Measurements from ENCODE around the gene MAP1A.
"Not testable (repeated sequence)": the region's sequence is repeated elsewhere in the genome, so short reads cannot be mapped to it uniquely, and the experiment has no call there.

MAP1A gene

DNA sequence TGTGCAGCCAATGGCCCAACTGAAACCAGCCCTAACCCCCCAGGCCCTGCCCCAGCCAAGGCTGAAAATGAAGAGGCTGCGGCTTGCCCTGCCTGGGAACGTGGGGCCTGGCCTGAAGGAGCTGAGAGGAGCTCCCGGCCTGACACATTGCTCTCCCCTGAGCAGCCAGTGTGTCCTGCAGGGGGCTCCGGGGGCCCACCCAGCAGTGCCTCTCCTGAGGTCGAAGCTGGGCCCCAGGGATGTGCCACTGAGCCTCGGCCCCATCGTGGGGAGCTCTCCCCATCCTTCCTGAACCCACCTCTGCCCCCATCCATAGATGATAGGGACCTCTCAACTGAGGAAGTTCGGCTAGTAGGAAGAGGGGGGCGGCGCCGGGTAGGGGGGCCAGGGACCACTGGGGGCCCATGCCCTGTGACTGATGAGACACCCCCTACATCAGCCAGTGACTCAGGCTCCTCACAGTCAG lies 11.2 kb downstream of the MAP1A start:
- DNase-seq (ENCODE audit: low read depth in 1 of 2, low spot score in 1 of 2), result no peak

DNA sequence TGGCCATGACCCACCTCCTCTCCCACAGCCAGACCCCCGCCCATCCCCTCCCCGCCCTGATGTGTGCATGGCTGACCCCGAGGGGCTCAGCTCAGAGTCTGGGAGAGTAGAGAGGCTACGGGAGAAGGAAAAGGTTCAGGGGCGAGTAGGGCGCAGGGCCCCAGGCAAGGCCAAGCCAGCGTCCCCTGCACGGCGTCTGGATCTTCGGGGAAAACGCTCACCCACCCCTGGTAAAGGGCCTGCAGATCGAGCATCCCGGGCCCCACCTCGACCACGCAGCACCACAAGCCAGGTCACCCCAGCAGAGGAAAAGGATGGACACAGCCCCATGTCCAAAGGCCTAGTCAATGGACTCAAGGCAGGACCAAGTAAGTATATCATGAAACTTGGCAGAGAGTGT lies 11.7 kb downstream of the MAP1A start:
- DNase-seq (ENCODE audit: low read depth in 1 of 2, low spot score in 1 of 2), result no peak

DNA sequence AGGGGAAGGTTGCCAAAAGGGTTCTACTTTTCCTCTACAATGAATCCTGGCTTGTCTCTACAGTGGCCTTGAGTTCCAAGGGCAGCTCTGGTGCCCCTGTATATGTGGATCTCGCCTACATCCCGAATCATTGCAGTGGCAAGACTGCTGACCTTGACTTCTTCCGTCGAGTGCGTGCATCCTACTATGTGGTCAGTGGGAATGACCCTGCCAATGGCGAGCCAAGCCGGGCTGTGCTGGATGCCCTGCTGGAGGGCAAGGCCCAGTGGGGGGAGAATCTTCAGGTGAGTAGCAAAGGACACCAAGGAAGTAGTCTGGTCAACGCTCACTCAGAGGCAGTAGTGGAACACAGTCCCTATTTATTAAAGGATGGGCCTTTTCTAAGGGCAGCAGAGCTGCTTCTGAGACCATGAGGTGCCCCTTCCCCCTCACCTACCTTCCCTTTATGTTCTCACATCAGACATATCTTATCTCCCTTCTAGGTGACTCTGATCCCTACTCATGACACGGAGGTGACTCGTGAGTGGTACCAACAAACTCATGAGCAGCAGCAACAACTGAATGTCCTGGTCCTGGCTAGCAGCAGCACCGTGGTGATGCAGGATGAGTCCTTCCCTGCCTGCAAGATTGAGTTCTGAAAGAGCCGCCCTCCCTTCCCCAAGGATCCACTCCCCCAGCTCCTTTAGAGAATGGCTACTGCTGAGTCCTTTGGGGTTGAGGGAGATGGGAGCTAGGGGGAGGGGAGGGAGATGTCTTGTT lies 12.4 kb downstream of the MAP1A start:
- no peak for DNase-seq (ENCODE audit: low read depth in 1 of 2, low spot score in 1 of 2)

- DNase-seq (ENCODE audit: low read depth in 1 of 2, low spot score in 1 of 2), result no peak
Measured at GRCh38 chr15:43531018-43531670, 13.7 kb downstream of the MAP1A start.

GRCh38 chr15:43532826-43533225 lies 15.4 kb downstream of the MAP1A start:
- DNase-seq (ENCODE audit: low read depth in 1 of 2, low spot score in 1 of 2), result not testable (repeated sequence)

- DNase-seq (ENCODE audit: low read depth in 1 of 2, low spot score in 1 of 2), result no peak
Measured at GRCh38 chr15:43534897-43535296, 17.5 kb downstream of the MAP1A start.

- no peak for DNase-seq (ENCODE audit: low read depth in 1 of 2, low spot score in 1 of 2)
Measured at GRCh38 chr15:43538091-43538490, 20.7 kb downstream of the MAP1A start.

GRCh38 chr15:43541785-43542184 lies 24.4 kb downstream of the MAP1A start:
- no peak for DNase-seq (ENCODE audit: low read depth in 1 of 2, low spot score in 1 of 2)

GRCh38 chr15:43544266-43544665 lies 26.9 kb downstream of the MAP1A start:
- DNase-seq (ENCODE audit: low read depth in 1 of 2, low spot score in 1 of 2), result no peak

GRCh38 chr15:43545426-43545825 lies 28.0 kb downstream of the MAP1A start:
- DNase-seq (ENCODE audit: low read depth in 1 of 2, low spot score in 1 of 2), result no peak

DNA sequence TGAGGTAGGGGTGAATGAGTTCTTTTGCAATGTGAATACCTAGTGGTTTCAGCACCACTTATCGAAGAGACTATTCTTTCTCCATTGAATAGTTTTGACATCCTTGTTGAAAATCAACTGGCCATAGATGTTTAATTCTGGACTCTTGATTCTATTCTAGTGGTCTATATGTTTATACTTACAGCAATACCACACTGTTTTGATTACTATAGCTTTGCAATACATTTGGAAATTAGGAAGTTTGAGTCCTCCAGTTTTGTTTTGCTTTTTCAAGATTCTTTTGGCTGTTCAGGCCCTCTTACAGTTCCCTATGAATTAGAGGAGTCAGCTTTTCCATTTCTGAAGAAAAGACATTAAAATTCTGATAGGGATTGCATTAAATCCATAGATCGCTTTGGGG lies 30.1 kb downstream of the MAP1A start:
- no peak for DNase-seq (ENCODE audit: low read depth in 1 of 2, low spot score in 1 of 2)

- no peak for DNase-seq (ENCODE audit: low read depth in 1 of 2, low spot score in 1 of 2)
Measured at GRCh38 chr15:43550527-43551363, 33.3 kb downstream of the MAP1A start.

DNA sequence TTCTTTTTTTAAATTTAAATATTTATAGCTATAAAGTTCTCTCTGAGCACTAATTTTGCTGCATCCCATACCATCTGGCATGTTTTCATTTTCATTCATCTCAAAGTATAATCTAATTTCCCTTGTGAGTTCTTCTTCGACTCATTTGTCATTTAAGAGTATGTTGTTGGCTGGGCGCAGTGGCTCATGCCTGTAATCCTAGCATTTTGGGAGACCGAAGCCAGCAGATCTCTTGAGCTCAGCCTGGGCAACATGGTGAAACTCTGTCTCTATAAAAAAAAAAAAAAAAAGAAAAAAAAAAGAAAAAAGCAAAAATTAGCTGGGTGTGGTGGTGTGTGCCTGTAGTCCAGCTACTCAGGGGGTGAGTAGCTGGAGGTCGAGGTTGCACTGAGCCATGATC lies 34.8 kb downstream of the MAP1A start:
- no peak for DNase-seq (ENCODE audit: low read depth in 1 of 2, low spot score in 1 of 2)

DNA sequence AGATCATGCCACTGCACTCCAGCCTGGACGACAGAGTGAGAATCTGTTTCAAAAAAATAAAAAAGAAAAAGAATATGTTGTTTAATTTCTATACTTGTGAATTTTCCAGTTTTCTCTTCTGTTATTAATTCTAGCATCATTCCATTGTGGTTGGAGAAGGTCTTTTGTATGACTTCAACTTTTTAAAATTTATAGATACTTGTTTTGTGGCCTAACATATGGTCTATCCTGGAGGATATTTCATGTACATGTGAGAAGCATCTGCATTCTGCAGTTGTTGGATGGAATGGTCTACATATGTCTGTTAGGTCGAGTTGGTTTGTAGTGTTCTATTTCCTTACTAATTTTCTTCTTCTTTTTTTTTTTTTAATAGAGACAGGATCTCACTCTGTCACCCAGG lies 35.6 kb downstream of the MAP1A start:
- no peak for DNase-seq (ENCODE audit: low read depth in 1 of 2, low spot score in 1 of 2)

GRCh38 chr15:43562753-43563152 lies 45.3 kb downstream of the MAP1A start:
- not testable (repeated sequence) for DNase-seq (ENCODE audit: low read depth in 1 of 2, low spot score in 1 of 2)

DNA sequence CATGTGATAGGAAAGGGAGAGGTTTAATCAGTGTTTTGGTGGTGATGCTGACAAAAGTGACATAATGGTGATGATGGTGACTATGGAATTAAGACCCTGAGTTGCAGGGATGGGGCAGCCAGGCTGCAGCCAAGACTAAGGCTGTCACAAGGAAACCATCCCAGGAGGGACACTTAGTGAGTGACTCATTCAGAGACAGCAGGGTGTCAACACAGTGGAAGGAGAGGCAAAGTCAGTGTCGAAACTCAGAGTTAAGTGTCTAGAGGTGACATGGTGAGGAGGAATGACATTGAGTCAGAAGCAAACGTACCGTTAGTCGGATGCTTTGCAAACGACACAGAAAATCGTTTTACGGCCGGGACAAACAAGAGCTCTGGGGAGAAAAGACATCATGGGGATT lies 46.4 kb downstream of the MAP1A start:
- not testable (repeated sequence) for DNase-seq (ENCODE audit: low read depth in 1 of 2, low spot score in 1 of 2)

GRCh38 chr15:43566615-43567014 lies 49.2 kb downstream of the MAP1A start:
- not testable (repeated sequence) for DNase-seq (ENCODE audit: low read depth in 1 of 2, low spot score in 1 of 2)

DNA sequence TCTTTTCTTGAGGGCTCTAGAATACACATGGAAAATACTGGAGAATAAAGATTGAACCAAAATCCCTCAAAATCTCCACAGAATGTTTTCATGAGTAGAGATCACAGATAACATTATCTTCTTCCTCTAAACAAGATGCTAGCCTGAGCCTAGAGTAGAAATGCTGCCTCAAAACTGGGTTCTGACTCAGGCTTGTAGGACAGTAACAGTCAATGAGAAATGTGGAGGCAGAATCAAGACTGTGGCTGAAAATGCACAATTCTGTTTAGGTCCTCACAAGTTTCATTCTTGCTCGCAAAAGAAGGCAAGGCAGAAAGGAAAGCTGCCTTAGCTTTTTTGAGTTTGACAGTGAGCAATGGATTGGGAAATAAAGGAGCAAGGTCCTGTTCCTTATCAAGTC lies 57.2 kb downstream of the MAP1A start:
- DNase-seq (ENCODE audit: low read depth in 1 of 2, low spot score in 1 of 2), result not testable (repeated sequence)

Measured in stimulated activated CD4-positive, alpha-beta T cell treated with anti-CD3 and anti-CD28 coated beads, Interleukin-15, amount 100 ng/mL, for 1 hour (primary cell).